Measurements from ENCODE around the gene IL21R.
A peak's percentile ranks its signal among the peaks of the same experiment; 100 is the strongest.

IL21R gene

DNA sequence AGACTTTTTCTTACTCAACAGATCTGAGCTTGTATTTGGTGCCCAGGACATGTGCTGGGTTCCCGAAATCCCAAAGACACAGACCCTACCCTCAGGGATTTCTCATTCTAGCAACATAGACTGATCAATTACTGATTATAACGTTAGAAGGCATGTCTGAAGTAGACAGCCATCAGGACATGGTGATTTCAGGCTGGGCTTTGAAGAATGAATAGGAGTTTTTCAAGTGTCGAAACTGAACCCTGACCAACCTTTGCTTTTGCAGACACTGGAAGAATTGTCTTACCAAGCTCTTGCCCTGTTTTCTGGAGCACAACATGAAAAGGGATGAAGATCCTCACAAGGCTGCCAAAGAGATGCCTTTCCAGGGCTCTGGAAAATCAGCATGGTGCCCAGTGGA, 40.0 kb upstream of the IL21R start:
- TF ChIP-seq, protein P1, sequence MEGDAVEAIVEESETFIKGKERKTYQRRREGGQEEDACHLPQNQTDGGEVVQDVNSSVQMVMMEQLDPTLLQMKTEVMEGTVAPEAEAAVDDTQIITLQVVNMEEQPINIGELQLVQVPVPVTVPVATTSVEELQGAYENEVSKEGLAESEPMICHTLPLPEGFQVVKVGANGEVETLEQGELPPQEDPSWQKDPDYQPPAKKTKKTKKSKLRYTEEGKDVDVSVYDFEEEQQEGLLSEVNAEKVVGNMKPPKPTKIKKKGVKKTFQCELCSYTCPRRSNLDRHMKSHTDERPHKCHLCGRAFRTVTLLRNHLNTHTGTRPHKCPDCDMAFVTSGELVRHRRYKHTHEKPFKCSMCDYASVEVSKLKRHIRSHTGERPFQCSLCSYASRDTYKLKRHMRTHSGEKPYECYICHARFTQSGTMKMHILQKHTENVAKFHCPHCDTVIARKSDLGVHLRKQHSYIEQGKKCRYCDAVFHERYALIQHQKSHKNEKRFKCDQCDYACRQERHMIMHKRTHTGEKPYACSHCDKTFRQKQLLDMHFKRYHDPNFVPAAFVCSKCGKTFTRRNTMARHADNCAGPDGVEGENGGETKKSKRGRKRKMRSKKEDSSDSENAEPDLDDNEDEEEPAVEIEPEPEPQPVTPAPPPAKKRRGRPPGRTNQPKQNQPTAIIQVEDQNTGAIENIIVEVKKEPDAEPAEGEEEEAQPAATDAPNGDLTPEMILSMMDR (IDR thresholded peaks at IDR 0.05; ENCODE audit: low read depth, low read length) = no peak
- DNase-seq (ENCODE audit: low read depth in 2 of 2) = no peak
- H3K4me3 ChIP-seq (replicated peaks in 1 of 2; ENCODE audit: low read depth in 2 of 2, low read length in 2 of 2) = no peak overlapping the region

DNA sequence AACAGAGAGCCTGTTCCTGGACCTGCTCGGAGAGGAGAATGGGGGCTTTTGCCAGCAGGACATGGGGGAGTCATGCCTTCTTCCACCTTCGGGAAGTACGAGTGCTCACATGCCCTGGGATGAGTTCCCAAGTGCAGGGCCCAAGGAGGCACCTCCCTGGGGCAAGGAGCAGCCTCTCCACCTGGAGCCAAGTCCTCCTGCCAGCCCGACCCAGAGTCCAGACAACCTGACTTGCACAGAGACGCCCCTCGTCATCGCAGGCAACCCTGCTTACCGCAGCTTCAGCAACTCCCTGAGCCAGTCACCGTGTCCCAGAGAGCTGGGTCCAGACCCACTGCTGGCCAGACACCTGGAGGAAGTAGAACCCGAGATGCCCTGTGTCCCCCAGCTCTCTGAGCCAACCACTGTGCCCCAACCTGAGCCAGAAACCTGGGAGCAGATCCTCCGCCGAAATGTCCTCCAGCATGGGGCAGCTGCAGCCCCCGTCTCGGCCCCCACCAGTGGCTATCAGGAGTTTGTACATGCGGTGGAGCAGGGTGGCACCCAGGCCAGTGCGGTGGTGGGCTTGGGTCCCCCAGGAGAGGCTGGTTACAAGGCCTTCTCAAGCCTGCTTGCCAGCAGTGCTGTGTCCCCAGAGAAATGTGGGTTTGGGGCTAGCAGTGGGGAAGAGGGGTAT, 39.3 kb upstream of the IL21R start:
- TF ChIP-seq, protein P1 (IDR thresholded peaks at IDR 0.05; ENCODE audit: low read depth, low read length) = no peak
- no peak overlapping the region for H3K4me3 ChIP-seq (replicated peaks in 1 of 2; ENCODE audit: low read depth in 2 of 2, low read length in 2 of 2)
- no peak for DNase-seq (ENCODE audit: low read depth in 2 of 2)

DNA sequence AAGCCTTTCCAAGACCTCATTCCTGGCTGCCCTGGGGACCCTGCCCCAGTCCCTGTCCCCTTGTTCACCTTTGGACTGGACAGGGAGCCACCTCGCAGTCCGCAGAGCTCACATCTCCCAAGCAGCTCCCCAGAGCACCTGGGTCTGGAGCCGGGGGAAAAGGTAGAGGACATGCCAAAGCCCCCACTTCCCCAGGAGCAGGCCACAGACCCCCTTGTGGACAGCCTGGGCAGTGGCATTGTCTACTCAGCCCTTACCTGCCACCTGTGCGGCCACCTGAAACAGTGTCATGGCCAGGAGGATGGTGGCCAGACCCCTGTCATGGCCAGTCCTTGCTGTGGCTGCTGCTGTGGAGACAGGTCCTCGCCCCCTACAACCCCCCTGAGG, 38.7 kb upstream of the IL21R start:
- H3K4me3 ChIP-seq (replicated peaks in 1 of 2; ENCODE audit: low read depth in 2 of 2, low read length in 2 of 2) = no peak overlapping the region
- no peak for DNase-seq (ENCODE audit: low read depth in 2 of 2)
- TF ChIP-seq, protein P1 (IDR thresholded peaks at IDR 0.05; ENCODE audit: low read depth, low read length) = peak; percentile 2

DNA sequence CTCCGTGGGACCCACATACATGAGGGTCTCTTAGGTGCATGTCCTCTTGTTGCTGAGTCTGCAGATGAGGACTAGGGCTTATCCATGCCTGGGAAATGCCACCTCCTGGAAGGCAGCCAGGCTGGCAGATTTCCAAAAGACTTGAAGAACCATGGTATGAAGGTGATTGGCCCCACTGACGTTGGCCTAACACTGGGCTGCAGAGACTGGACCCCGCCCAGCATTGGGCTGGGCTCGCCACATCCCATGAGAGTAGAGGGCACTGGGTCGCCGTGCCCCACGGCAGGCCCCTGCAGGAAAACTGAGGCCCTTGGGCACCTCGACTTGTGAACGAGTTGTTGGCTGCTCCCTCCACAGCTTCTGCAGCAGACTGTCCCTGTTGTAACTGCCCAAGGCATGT, 38.2 kb upstream of the IL21R start:
- DNase-seq (ENCODE audit: low read depth in 2 of 2) = no peak
- TF ChIP-seq, protein P1 (IDR thresholded peaks at IDR 0.05; ENCODE audit: low read depth, low read length) = no peak

DNA sequence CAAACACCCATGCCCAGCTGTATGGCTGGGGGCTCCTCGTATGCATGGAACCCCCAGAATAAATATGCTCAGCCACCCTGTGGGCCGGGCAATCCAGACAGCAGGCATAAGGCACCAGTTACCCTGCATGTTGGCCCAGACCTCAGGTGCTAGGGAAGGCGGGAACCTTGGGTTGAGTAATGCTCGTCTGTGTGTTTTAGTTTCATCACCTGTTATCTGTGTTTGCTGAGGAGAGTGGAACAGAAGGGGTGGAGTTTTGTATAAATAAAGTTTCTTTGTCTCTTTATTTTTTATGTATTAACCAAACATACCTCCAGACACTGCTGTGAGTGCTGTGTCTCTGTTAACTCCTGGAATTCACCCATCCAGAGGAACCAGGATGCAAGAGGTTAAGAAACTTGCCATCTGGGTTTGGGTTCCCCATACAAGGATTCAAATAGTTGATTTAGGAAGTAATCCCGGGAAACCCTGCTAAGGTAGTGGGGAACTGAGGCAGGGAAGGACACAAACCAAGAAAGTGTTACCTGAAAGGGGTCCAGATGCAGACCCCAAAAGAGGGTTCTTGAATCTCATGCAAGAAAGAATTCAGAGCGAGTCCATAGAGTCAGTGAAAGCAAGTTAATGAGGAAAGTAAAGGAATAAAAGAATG, 37.4 kb upstream of the IL21R start:
- H3K4me3 ChIP-seq (replicated peaks in 1 of 2; ENCODE audit: low read depth in 2 of 2, low read length in 2 of 2) = no peak overlapping the region
- TF ChIP-seq, protein P1 (IDR thresholded peaks at IDR 0.05; ENCODE audit: low read depth, low read length) = no peak
- no peak for DNase-seq (ENCODE audit: low read depth in 2 of 2)

More for the DNA sequence above, 38.2 kb upstream of the IL21R start:
- H3K4me3 ChIP-seq (replicated peaks in 1 of 2; ENCODE audit: low read depth in 2 of 2, low read length in 2 of 2) = no peak overlapping the region

DNA sequence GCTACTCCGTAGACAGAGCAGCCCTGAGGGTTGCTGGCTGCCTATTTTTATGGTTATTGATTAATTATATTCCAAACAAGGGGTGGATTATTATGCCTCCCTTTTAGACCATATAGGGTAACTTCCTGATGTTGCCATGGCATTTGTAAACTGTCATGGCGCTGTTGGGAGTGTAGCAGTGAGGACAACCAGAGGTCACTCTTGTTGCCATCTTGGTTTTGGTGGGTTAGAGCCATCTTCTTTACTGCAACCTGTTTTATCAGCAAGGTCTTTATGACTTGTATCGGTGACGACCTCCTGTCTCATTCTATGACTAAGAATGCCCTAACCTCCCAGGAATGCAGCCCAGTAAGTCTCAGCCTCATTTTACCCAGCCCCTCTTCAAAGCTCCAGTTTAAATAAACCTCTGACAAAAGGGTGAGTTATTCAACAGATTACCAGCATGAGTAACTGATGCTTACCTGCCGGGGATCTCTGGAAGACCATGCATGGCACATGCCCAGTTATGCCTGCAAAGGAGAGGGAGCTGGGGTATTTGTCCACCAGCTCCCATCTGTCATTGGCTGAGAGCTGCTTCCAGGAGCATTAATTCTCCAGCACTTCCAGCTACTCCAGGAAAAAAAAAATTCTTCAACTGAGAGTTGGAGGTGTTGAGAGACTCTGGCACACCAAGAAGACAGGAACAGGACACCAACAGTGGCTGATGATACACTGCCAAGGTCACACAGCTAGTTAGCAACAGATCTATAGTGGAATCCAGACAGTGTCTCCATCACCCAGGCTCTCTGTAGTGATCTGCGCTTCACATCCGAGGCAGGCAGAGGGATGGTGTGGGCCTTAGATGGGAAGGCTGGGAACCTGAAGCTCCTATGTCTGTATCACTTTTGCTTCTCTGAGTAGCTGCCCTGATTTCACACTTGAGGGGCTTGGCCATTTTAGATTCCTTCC, 36.6 kb upstream of the IL21R start:
- DNase-seq (ENCODE audit: low read depth in 2 of 2) = peak in 1 of 2 donors; percentile 71
- TF ChIP-seq, protein P1 (IDR thresholded peaks at IDR 0.05; ENCODE audit: low read depth, low read length) = no peak
- H3K4me3 ChIP-seq (replicated peaks in 1 of 2; ENCODE audit: low read depth in 2 of 2, low read length in 2 of 2) = no peak overlapping the region

Measured in cardiac fibroblast (primary cell).